Measurements from ENCODE around the gene RLBP1.
A peak's percentile ranks its signal among the peaks of the same experiment; 100 is the strongest.

The RLBP1 gene

DNA sequence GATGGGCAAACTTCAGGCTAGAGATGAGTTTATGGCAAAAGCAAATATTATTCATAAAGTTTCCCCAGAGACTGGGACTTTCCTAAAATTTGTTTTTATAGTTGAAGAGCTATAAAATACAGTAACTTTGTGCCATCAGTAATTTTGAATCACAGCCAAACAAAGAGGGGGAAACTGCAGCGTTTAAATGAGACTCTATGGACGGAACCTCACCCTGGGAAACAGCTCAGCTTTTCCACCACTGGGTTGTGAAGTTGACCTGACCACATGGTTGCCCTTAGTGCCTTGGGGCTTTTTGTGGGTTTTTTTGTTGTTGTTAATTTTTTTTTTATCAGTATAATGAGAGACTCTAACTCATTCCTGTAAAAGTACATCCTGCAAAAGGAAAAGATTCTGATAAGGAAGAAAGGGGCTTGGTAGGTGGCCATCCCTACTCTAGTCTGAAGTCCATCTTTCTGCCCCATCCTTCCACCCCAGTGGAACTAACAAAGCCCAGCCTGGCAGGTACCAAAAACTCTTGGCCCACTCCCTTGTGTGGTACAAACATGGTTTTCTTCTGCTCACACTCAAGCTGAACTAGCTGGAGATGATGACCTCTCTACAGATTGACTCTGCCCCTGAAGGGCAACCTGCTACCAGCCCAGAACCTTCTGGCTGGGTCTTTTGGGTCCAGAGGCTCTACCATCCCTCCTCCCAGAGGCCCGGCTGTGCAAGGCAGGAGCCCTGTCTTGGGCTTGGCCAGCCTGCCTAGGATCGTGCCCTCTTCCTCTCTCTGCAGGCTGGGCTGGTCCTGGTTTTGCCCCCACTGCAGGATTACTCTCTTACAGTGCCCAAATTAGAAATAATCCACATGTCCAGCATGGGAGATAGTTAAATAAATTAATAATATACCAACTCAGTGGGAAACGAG is 41.2 kb downstream of the RLBP1 start:
- H3K4me3 ChIP-seq (replicated peaks; ENCODE audit: low read depth, low read length): no peak overlapping the region
- no peak for DNase-seq (ENCODE audit: extremely low read depth, low read depth)
- no peak for TF ChIP-seq CTCF (IDR thresholded peaks at IDR 0.05; ENCODE audit: low read depth, low read length, missing control alignments)

- DNase-seq (ENCODE audit: extremely low read depth, low read depth): no peak
- no peak overlapping the region for H3K4me3 ChIP-seq (replicated peaks; ENCODE audit: low read depth, low read length)
- TF ChIP-seq CTCF (IDR thresholded peaks at IDR 0.05; ENCODE audit: low read depth, low read length, missing control alignments): no peak
These were observed 42.9 kb downstream of the RLBP1 start for GRCh38 chr15:89178307-89178977.

DNA sequence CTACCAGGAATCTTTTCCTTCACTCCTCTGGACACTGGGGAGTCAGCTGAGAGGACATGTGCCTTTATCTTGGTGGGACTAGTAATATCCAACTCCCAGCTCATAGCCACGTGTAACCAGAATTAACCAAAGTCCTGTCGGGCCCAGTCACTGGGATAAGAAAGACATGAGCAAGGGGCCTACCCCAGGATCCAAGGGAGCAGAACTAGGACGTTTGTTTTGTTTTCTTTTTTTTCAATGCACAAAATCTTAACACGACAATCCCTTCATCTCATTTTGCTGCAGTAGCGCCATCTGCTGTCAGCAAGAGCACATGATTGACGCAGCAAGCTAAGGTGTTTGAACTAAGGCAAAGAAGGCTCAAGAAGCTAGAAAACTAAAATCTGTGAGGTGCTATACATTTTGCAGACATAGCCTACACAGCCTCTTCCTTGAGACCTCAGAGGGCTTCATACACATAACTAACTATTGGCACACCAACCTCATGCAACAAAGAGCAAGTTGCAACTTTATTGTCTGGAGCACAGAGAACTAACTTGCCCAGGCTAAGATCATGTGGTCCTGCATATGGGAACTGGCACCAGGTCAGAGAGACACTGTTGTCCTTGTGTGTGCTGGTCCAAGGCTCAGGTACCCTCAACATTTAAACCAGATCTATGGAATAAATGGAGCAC is 43.6 kb downstream of the RLBP1 start:
- peak; percentile 31 for DNase-seq (ENCODE audit: extremely low read depth, low read depth)
- peak; percentile 91 for TF ChIP-seq CTCF (IDR thresholded peaks at IDR 0.05; ENCODE audit: low read depth, low read length, missing control alignments)
- no peak overlapping the region for H3K4me3 ChIP-seq (replicated peaks; ENCODE audit: low read depth, low read length)

DNA sequence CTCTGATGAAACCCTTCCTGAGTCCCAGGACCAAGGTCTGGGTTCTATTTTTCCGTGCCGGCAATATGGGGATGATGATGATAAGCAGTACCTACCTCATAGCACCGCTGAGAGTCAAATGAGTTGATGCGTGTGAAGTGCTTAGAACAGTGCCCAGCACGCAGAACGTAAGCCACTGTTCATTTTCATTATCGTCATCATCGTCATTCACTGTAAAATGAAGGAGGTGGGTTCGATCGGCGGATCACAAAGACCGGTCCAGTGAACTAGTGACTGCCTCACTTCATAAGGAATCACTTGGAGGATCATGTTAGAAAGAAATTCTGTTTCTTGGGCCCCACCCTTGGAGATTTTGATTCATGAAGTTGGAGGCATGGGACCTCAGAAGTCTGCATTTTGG is 44.3 kb downstream of the RLBP1 start:
- DNase-seq (ENCODE audit: extremely low read depth, low read depth): no peak
- H3K4me3 ChIP-seq (replicated peaks; ENCODE audit: low read depth, low read length): no peak overlapping the region
- no peak for TF ChIP-seq CTCF (IDR thresholded peaks at IDR 0.05; ENCODE audit: low read depth, low read length, missing control alignments)

GRCh38 chr15:89175617-89176191 is 45.7 kb downstream of the RLBP1 start:
- no peak for DNase-seq (ENCODE audit: extremely low read depth, low read depth)
- no peak overlapping the region for H3K4me3 ChIP-seq (replicated peaks; ENCODE audit: low read depth, low read length)
- TF ChIP-seq CTCF (IDR thresholded peaks at IDR 0.05; ENCODE audit: low read depth, low read length, missing control alignments): no peak

- no peak for DNase-seq (ENCODE audit: extremely low read depth, low read depth)
- no peak overlapping the region for H3K4me3 ChIP-seq (replicated peaks; ENCODE audit: low read depth, low read length)
- TF ChIP-seq CTCF (IDR thresholded peaks at IDR 0.05; ENCODE audit: low read depth, low read length, missing control alignments): no peak
These were observed 46.9 kb downstream of the RLBP1 start for GRCh38 chr15:89174476-89174875.

Data from HFF-Myc (cell line).